HEK293 (cell line): ENCODE results near the gene MGAT4C.

Experiments used
- CTCF ChIA-PET: fragments of 350-600 bp; formaldehyde crosslinking; extraction: SDS; loops from one replicate; lab custom pipeline; 2021; ENCODE audit warnings: antibody characterized with exemption; lab: Yijun Ruan, JAX
- POLR2A ChIA-PET: fragments of 300-600 bp; formaldehyde crosslinking; extraction: SDS; loops from one replicate; lab custom pipeline; 2020; ENCODE audit warnings: antibody characterized with exemption, inconsistent platforms; lab: Yijun Ruan, JAX
- H3K27ac ChIP-seq: fragments of 200-500 bp; sonication (Bioruptor generic); 2 replicates; pipeline ENCODE4 v1.5.1; 2014; ENCODE audit warnings: low read depth, low read length, control low read depth, inconsistent platforms; ENCODE audit errors: extremely low read depth
- H3K36me3 ChIP-seq, 2 experiments: fragments of 200-500 bp in 1 of 2; sonication (Bioruptor generic) in 1 of 2; 1 replicate in 1 of 2; 2 replicates in 1 of 2; pipeline ENCODE4 v1.5.1; 2014 to 2017; ENCODE audit warnings: inconsistent platforms in 2 of 2, low read length in 2 of 2; ENCODE audit not compliant: control insufficient read depth in 2 of 2, insufficient read depth in 1 of 2
- H3K4me1 ChIP-seq: fragments of 200-500 bp; sonication (Bioruptor generic); 2 replicates; pipeline ENCODE4 v1.5.1; 2014; ENCODE audit warnings: mild to moderate bottlenecking, low read length, inconsistent platforms; ENCODE audit not compliant: control insufficient read depth, insufficient read depth
- H3K4me3 ChIP-seq: 2 replicates; pipeline ENCODE4 v1.5.1; 2011; ENCODE audit warnings: low read depth, mild to moderate bottlenecking, control low read depth, low read length, moderate library complexity
- H3K9me3 ChIP-seq: fragments of 200-500 bp; sonication (Bioruptor generic); 2 replicates; pipeline ENCODE4 v1.5.1; 2014; ENCODE audit warnings: low read depth, low read length, inconsistent platforms; ENCODE audit not compliant: control insufficient read depth, insufficient read depth
- GLIS1 ChIP-seq: fragments of 450-650 bp; formaldehyde crosslinking; IDR thresholded peaks from 2 replicates; pipeline ENCODE4 v1.5.1; 2016; ENCODE audit warnings: missing biosample characterization, missing genetic modification characterization
- KLF17 ChIP-seq: fragments of 450-650 bp; formaldehyde crosslinking; IDR thresholded peaks from 2 replicates; pipeline ENCODE4 v1.5.1; 2016; ENCODE audit warnings: missing biosample characterization, missing genetic modification characterization
- MZF1 ChIP-seq: fragments of 450-650 bp; formaldehyde crosslinking; IDR thresholded peaks from 2 replicates; pipeline ENCODE4 v1.5.1; 2017; ENCODE audit warnings: missing biosample characterization, missing genetic modification characterization, borderline replicate concordance
- ZBTB20 ChIP-seq: fragments of 450-650 bp; formaldehyde crosslinking; IDR thresholded peaks from 2 replicates; pipeline ENCODE4 v1.5.1; 2016; ENCODE audit warnings: missing biosample characterization, missing genetic modification characterization
- ZBTB6 ChIP-seq: fragments of 450-650 bp; formaldehyde crosslinking; IDR thresholded peaks from 2 replicates; pipeline ENCODE4 v1.5.1; 2017; ENCODE audit warnings: missing biosample characterization, missing genetic modification characterization
- ZIC2 ChIP-seq: fragments of 450-650 bp; formaldehyde crosslinking; IDR thresholded peaks from 2 replicates; pipeline ENCODE4 v1.5.1; 2016; ENCODE audit warnings: missing biosample characterization, missing genetic modification characterization
- ZNF10 ChIP-seq: fragments of 450-650 bp; formaldehyde crosslinking; IDR thresholded peaks from 2 replicates; pipeline ENCODE4 v1.5.1; 2017; ENCODE audit warnings: missing biosample characterization, missing genetic modification characterization
- ZNF155 ChIP-seq: fragments of 450-650 bp; formaldehyde crosslinking; IDR thresholded peaks from 2 replicates; pipeline ENCODE4 v1.5.1; 2016; ENCODE audit warnings: missing biosample characterization, missing genetic modification characterization
- ZNF169 ChIP-seq: fragments of 450-650 bp; formaldehyde crosslinking; IDR thresholded peaks from 2 replicates; pipeline ENCODE4 v1.5.1; 2016; ENCODE audit warnings: missing biosample characterization, missing genetic modification characterization
- ZNF18 ChIP-seq: fragments of 450-650 bp; formaldehyde crosslinking; IDR thresholded peaks from 2 replicates; pipeline ENCODE4 v1.5.1; 2016; ENCODE audit warnings: missing biosample characterization, missing genetic modification characterization
- ZNF19 ChIP-seq: fragments of 450-650 bp; formaldehyde crosslinking; IDR thresholded peaks from 2 replicates; pipeline ENCODE4; 2016; ENCODE audit warnings: missing biosample characterization, missing genetic modification characterization, low read depth
- ZNF2 ChIP-seq: fragments of 450-650 bp; formaldehyde crosslinking; IDR thresholded peaks from 2 replicates; pipeline ENCODE4 v1.5.1; 2016; ENCODE audit warnings: missing biosample characterization, missing genetic modification characterization
- ZNF366 ChIP-seq: fragments of 450-650 bp; formaldehyde crosslinking; conservative IDR thresholded peaks from 2 replicates; pipeline ENCODE4 v1.5.1; 2016; ENCODE audit warnings: missing biosample characterization, missing genetic modification characterization
- ZNF544 ChIP-seq: fragments of 450-650 bp; formaldehyde crosslinking; IDR thresholded peaks from 2 replicates; pipeline ENCODE4 v1.5.0; 2017; ENCODE audit warnings: missing biosample characterization, missing genetic modification characterization
- ZNF596 ChIP-seq: fragments of 450-650 bp; IDR thresholded peaks from 2 replicates; pipeline ENCODE4 v1.5.0; 2018; ENCODE audit warnings: missing biosample characterization, mild to moderate bottlenecking, missing genetic modification characterization, moderate library complexity
- ZNF626 ChIP-seq: fragments of 450-650 bp; sonication (Bioruptor Pico); formaldehyde crosslinking; IDR thresholded peaks from 2 replicates; pipeline ENCODE4 v1.5.1; 2018; ENCODE audit warnings: missing biosample characterization, missing genetic modification characterization, inconsistent platforms
- ZNF658 ChIP-seq: fragments of 450-650 bp; formaldehyde crosslinking; IDR thresholded peaks from 2 replicates; pipeline ENCODE4; 2016; ENCODE audit warnings: missing biosample characterization, missing genetic modification characterization
- ZNF664 ChIP-seq: fragments of 450-650 bp; formaldehyde crosslinking; IDR thresholded peaks from 2 replicates; pipeline ENCODE4 v1.5.1; 2016; ENCODE audit warnings: missing biosample characterization, missing genetic modification characterization
- ZNF747 ChIP-seq: fragments of 450-650 bp; formaldehyde crosslinking; IDR thresholded peaks from 2 replicates; pipeline ENCODE4 v1.5.1; 2016; ENCODE audit warnings: missing biosample characterization, missing genetic modification characterization
- ZNF785 ChIP-seq: fragments of 450-650 bp; formaldehyde crosslinking; IDR thresholded peaks from 2 replicates; pipeline ENCODE4 v1.5.1; 2016; ENCODE audit warnings: missing biosample characterization, missing genetic modification characterization
- ZXDB ChIP-seq: fragments of 450-650 bp; formaldehyde crosslinking; IDR thresholded peaks from 2 replicates; pipeline ENCODE4 v1.5.1; 2016; ENCODE audit warnings: missing biosample characterization, missing genetic modification characterization
- TF ChIP-seq, protein P1 (sequence below): fragments of 450-650 bp; formaldehyde crosslinking; IDR thresholded peaks from 2 replicates; pipeline ENCODE4 v1.5.1; 2016; ENCODE audit warnings: missing biosample characterization, missing genetic modification characterization
- TF ChIP-seq, protein P2 (sequence below): fragments of 450-650 bp; formaldehyde crosslinking; IDR thresholded peaks from 2 replicates; pipeline ENCODE4 v1.5.1; 2016; ENCODE audit warnings: missing biosample characterization, missing genetic modification characterization
- TF ChIP-seq, protein P3 (sequence below): fragments of 450-650 bp; formaldehyde crosslinking; IDR thresholded peaks from 2 replicates; pipeline ENCODE4 v1.5.1; 2016; ENCODE audit warnings: missing biosample characterization, missing genetic modification characterization
- TF ChIP-seq, protein P4 (sequence below): fragments of 450-650 bp; formaldehyde crosslinking; IDR thresholded peaks from 2 replicates; pipeline ENCODE4 v1.5.1; 2017; ENCODE audit warnings: missing biosample characterization, missing genetic modification characterization

Gene MGAT4C

GRCh38 chr12:85963326-85963725 lies 292.9 kb downstream of the MGAT4C start:
- Histone ChIP-seq H3K9me3 (no peaks in the 10 kb centered on the region), H3K4me3 (no peak overlapping the region), H3K4me1 (no peaks in the 10 kb centered on the region), H3K27ac (no peak overlapping the region), H3K36me3 (no peaks in the 10 kb centered on the region)
- POLR2A ChIA-PET, result no interaction called here
- CTCF ChIA-PET, result interaction anchor here (0.6 to 0.7 kb wide), 2 partner anchors 406 to 951 kb away, joined by 3 read pairs; no protein-coding TSS in a partner anchor
- TF ChIP-seq ZNF19 (tag by site-specific recombination), result no peak
- TF ChIP-seq ZNF169 (tag by site-specific recombination), result no peak
- no peak for TF ChIP-seq ZBTB20 (tag by site-specific recombination)
- no peak for TF ChIP-seq ZNF626 (tag by site-specific recombination)
- TF ChIP-seq ZBTB6 (tag by site-specific recombination), result no peak
- TF ChIP-seq ZNF596 (tag by site-specific recombination), result no peak
- TF ChIP-seq, protein P1, sequence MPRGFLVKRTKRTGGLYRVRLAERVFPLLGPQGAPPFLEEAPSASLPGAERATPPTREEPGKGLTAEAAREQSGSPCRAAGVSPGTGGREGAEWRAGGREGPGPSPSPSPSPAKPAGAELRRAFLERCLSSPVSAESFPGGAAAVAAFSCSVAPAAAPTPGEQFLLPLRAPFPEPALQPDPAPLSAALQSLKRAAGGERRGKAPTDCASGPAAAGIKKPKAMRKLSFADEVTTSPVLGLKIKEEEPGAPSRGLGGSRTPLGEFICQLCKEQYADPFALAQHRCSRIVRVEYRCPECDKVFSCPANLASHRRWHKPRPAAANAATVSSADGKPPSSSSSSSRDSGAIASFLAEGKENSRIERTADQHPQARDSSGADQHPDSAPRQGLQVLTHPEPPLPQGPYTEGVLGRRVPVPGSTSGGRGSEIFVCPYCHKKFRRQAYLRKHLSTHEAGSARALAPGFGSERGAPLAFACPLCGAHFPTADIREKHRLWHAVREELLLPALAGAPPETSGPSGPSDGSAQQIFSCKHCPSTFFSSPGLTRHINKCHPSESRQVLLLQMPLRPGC (tag by site-specific recombination), result no peak
- TF ChIP-seq ZNF544 (tag by site-specific recombination), result no peak
- TF ChIP-seq ZXDB (tag by site-specific recombination), result no peak

DNA sequence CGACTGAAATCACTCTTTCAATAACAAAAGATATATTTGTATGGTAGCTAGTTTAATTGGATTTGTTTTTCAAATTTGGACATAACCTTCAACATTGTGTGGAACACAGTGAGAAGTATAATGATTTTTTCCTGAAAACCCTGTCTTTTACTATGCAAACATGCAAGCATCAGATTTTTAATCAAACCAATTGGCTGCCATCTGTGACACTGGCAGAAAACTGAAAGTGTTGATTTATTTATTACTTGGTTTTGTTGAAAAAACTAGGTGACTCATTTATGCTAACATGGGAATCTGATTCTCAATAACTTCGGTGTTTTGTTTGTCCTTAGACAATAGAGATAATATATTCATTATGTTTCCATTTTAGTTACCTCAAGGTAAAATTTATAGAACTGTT lies 300.1 kb downstream of the MGAT4C start:
- H3K36me3 ChIP-seq, result no peaks in the 10 kb centered on the region
- no peaks in the 10 kb centered on the region for H3K4me1 ChIP-seq
- no peak overlapping the region for H3K27ac ChIP-seq
- ChIA-PET POLR2A (no interaction called here), CTCF (no interaction called here)
- TF ChIP-seq ZNF2 (no peak), ZNF18 (tag by site-specific recombination) (no peak), ZNF747 (no peak), ZIC2 (no peak), ZNF664 (no peak), GLIS1 (tag by site-specific recombination) (no peak), MZF1 (tag by site-specific recombination) (no peak), ZNF785 (tag by site-specific recombination) (no peak), ZNF366 (tag by site-specific recombination) (no peak), ZNF658 (no peak), KLF17 (no peak), ZNF169 (tag by site-specific recombination) (no peak), ZNF155 (tag by site-specific recombination) (no peak), ZNF10 (tag by site-specific recombination) (no peak)
- TF ChIP-seq, protein P2, sequence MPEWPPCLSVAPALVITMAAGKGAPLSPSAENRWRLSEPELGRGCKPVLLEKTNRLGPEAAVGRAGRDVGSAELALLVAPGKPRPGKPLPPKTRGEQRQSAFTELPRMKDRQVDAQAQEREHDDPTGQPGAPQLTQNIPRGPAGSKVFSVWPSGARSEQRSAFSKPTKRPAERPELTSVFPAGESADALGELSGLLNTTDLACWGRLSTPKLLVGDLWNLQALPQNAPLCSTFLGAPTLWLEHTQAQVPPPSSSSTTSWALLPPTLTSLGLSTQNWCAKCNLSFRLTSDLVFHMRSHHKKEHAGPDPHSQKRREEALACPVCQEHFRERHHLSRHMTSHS (tag by site-specific recombination), result no peak
- TF ChIP-seq, protein P3, sequence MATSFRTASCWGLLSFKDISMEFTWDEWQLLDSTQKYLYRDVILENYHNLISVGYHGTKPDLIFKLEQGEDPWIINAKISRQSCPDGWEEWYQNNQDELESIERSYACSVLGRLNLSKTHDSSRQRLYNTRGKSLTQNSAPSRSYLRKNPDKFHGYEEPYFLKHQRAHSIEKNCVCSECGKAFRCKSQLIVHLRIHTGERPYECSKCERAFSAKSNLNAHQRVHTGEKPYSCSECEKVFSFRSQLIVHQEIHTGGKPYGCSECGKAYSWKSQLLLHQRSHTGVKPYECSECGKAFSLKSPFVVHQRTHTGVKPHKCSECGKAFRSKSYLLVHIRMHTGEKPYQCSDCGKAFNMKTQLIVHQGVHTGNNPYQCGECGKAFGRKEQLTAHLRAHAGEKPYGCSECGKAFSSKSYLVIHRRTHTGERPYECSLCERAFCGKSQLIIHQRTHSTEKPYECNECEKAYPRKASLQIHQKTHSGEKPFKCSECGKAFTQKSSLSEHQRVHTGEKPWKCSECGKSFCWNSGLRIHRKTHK (tag by site-specific recombination), result no peak
- TF ChIP-seq, protein P4, sequence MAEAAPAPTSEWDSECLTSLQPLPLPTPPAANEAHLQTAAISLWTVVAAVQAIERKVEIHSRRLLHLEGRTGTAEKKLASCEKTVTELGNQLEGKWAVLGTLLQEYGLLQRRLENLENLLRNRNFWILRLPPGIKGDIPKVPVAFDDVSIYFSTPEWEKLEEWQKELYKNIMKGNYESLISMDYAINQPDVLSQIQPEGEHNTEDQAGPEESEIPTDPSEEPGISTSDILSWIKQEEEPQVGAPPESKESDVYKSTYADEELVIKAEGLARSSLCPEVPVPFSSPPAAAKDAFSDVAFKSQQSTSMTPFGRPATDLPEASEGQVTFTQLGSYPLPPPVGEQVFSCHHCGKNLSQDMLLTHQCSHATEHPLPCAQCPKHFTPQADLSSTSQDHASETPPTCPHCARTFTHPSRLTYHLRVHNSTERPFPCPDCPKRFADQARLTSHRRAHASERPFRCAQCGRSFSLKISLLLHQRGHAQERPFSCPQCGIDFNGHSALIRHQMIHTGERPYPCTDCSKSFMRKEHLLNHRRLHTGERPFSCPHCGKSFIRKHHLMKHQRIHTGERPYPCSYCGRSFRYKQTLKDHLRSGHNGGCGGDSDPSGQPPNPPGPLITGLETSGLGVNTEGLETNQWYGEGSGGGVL (tag by site-specific recombination), result no peak
- TF ChIP-seq, all 188 proteins: peak for 0
- H3K4me3 ChIP-seq, result no peak overlapping the region
- no peaks in the 10 kb centered on the region for H3K9me3 ChIP-seq
